Activated CD4-positive, alpha-beta memory T cell treated with anti-CD3 and anti-CD28 coated beads, Interleukin-2, amount 10 ng/mL, durations not matched to agents 7 days and 5 days (primary cell): ENCODE results near the gene CDK11B. TPM values are rescaled to one million over a fixed set of nuclear protein-coding genes. Genes with fewer than 3 reads are reported as not detected.
"Not testable (repeated sequence)": the region's sequence is repeated elsewhere in the genome, so short reads cannot be mapped to it uniquely, and the experiment has no call there.

Experiments used
- CTCF ChIA-PET: fragments of 350-600 bp; sonication (Branson Sonifier 250); formaldehyde crosslinking; loops from one replicate; lab custom pipeline; 2021; ENCODE audit warnings: antibody characterized with exemption, inconsistent platforms; lab: Charles Lee
- POLR2A ChIA-PET: fragments of 350-600 bp; sonication (Branson Sonifier 250); formaldehyde crosslinking; loops from one replicate; lab custom pipeline; 2021; ENCODE audit warnings: antibody characterized with exemption; lab: Charles Lee
- DNase-seq: peaks from one replicate; pipeline ENCODE4 v3.0.0-alpha.2; 2020
- H3K27ac Mint-ChIP-seq: one replicate; pipeline ENCODE4 v1.8.0; 2021; ENCODE audit warnings: mild to moderate bottlenecking, mixed read lengths
- H3K27me3 Mint-ChIP-seq: one replicate; pipeline ENCODE4 v1.8.0; 2021; ENCODE audit warnings: mixed read lengths
- H3K36me3 Mint-ChIP-seq: one replicate; pipeline ENCODE4 v1.8.0; 2021; ENCODE audit warnings: low read depth, mixed read lengths
- H3K4me1 Mint-ChIP-seq: one replicate; pipeline ENCODE4 v1.8.0; 2021; ENCODE audit warnings: mixed read lengths
- H3K4me3 Mint-ChIP-seq: one replicate; pipeline ENCODE4 v1.8.0; 2021; ENCODE audit warnings: mild to moderate bottlenecking, mixed read lengths
- H3K9me3 Mint-ChIP-seq: one replicate; pipeline ENCODE4 v1.8.0; 2021; ENCODE audit warnings: mixed read lengths
- total RNA-seq, 2 experiments: library from RNA; stranded (reverse); gene quantifications; one replicate each; pipeline ENCODE4 v1.2.3, GENCODE V29; 2021

Gene CDK11B
- total RNA-seq, 2 experiments from 2014 or later, result 32.5 to 32.7 TPM

DNA sequence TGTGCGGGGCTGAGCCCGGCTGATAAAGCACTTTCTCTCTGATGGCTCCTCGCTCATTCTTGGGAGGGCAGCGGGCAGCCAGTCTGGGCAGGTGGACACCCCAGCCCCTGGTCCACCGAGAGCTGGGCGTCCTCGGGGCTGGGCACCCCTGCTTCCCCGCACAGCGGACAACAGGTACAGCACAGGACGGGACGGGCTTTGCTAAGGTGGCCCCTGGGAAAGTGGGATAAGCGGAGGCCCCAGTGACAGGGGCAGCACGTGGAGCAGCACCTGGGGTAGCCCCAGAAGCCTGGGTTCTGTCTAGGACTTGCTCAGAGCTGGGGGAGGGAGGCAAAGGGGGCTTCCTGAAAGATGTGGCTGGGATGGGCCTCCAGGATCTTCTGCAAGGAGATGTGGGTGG lies 24.2 kb downstream of the CDK11B start:
- POLR2A ChIA-PET, H3K27me3 Mint-ChIP-seq: not testable (repeated sequence)

DNA sequence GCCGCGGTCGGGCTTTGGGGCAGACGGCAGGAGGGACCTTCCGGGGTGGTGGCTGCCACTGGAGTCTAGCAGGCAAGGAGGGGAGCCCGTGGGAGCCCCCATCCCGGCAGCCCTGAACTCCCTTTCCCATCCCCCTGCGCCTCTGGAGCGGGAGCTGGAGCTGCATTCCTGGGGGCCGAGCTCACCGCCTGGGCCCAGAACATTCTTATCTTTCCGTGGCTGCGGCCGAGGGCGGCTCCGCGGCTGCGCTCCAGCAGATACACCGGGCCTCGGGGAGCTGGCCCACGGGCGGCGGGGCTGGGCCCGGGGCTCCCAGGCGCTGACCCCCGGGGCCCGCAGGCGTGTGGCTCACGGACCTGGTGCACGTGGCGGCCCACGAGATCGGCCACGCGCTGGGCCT lies 25.4 kb downstream of the CDK11B start:
- H3K4me3 Mint-ChIP-seq, CTCF ChIA-PET, H3K27me3 Mint-ChIP-seq, POLR2A ChIA-PET, H3K9me3 Mint-ChIP-seq, DNase-seq, H3K36me3 Mint-ChIP-seq, H3K27ac Mint-ChIP-seq, H3K4me1 Mint-ChIP-seq: not testable (repeated sequence)

More for the DNA sequence above, 24.2 kb downstream of the CDK11B start:
- H3K27ac Mint-ChIP-seq, H3K4me1 Mint-ChIP-seq, CTCF ChIA-PET, H3K9me3 Mint-ChIP-seq, DNase-seq, H3K36me3 Mint-ChIP-seq, H3K4me3 Mint-ChIP-seq: not testable (repeated sequence)

DNA sequence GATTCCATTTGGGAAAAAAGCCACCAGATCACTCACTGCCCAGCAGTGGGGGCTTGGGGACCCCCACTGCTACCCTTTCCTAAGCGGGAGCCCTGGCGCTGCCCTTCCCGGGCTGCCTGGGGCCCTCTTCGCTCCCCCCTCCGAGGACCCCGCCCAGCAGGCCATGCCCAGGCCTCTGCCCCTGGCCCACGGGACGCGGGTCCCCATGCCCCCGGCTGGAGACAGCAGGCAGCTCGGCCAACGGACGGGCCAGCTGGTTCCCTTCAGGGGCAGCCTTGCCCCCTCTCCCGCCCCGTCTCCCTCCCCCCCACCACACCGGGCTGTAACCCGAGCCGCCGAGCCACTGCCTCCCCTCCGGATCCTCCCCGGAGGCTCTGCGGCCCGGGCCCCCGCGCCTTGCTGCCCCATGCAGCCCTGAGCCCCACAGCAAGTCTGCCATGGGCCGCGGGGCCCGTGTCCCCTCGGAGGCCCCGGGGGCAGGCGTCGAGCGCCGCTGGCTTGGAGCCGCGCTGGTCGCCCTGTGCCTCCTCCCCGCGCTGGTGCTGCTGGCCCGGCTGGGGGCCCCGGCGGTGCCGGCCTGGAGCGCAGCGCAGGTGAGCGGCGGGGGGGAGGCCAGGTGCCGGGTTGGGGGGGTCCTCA lies 26.9 kb downstream of the CDK11B start, which contains the start of gene MMP23B:
Gene MMP23B (plus strand): TSS at position 392 of the 639 bp plus-strand sequence. CDS start 46 bp downstream, at position 438.
- peaks cover 7% of the 10 kb centered on the region for H3K36me3 Mint-ChIP-seq
- DNase-seq, result no peak
- no peaks in the 10 kb centered on the region for H3K9me3 Mint-ChIP-seq
- H3K27me3 Mint-ChIP-seq, result peaks cover 4% of the 10 kb centered on the region
- peaks cover 5% of the 10 kb centered on the region for H3K4me1 Mint-ChIP-seq
- no peak within 1 kb of the TSS for H3K4me3 Mint-ChIP-seq
- ChIA-PET POLR2A (interaction anchor here (0.9 to 3.8 kb wide), 3 partner anchors 17 to 92 kb away, joined by 3 to 42 read pairs (median 3); partner anchors contain the start of genes CDK11A and MIB2), CTCF (no interaction called here)
- H3K27ac Mint-ChIP-seq, result no peak within 1 kb of the TSS

DNA sequence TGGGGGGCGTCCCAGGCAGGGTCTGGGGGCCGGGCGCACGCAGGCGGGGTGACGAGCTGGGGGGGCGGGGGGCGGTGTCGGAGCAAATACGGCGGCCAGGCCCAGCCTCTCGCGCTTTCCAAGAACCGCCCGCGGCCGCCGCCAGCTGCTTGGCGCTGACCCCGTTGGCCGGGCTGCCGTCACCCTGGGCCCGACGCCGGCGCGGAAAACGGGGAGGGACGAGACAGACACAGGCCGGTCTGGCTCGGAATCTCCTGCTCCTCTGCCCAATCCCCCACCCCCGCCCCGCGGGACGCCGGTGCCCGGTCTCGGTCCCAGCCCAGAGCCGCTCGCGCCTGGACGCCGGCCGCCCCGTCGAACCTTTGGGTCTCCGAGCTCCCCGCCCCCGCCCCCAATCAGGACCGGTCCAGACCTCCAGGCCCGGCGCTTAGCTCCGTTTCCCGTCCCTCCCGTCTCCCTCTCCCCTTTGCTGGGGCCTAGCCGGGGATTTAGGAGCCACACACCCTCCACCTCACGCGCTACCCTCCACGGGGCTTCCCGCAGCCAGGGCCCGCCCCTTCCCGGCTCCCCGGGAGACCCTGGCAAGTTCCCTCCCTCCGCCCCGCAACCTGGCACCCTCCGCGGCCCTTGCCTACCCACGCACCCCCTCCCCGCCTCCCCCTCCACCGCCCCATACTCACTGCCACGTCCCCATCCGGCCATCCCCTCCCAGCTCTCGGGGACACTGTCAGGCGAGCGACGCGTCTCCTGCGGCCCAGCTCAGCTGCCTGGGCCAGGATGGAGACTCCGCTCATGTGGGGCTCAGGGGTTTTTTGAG lies 27.6 kb downstream of the CDK11B start:
- H3K36me3 Mint-ChIP-seq, result peaks cover 3% of the 10 kb centered on the region
- H3K4me1 Mint-ChIP-seq, result peaks cover 5% of the 10 kb centered on the region
- no peak overlapping the region for H3K27ac Mint-ChIP-seq
- ChIA-PET CTCF (no interaction called here), POLR2A (interaction anchor here (0.6 to 3.8 kb wide), 6 partner anchors 17 to 148 kb away, joined by 3 to 42 read pairs (median 3); partner anchors contain the start of genes CDK11A and MIB2)
- H3K9me3 Mint-ChIP-seq, result no peaks in the 10 kb centered on the region
- DNase-seq, result no peak
- H3K4me3 Mint-ChIP-seq, result no peak overlapping the region
- H3K27me3 Mint-ChIP-seq, result peaks cover 4% of the 10 kb centered on the region

DNA sequence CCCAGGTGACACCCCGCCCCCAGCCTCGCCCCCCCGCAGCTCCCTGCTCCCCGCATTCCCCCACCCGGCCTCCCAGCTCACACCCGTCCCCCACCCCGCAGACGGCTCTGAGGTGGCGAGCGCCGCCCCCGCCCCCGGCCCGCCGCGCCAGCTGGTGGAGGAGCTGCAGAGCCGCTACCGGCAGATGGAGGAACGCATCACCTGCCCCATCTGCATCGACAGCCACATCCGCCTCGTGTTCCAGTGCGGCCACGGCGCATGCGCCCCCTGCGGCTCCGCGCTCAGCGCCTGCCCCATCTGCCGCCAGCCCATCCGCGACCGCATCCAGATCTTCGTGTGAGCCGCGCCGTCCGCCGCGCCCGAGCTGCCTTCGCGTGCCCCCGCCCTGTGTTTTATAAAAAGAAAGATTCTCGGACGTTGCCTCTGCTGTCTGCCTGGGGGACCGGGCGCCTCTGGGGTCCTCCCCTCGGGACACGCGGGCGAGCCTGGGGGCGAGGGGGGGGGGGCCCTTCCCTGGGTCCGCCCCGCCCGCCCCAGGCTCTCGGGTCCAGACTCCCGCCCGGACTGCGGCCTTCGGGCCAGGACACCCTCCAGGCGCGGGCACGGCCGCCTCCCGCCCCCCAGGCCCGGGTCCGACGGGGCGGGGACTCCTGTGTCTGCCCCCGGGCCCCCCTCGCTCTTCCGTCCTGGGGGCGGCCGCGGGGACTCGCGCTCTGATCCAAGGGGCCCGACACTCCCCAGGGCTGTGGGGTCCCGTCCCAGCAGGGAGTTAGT lies 28.4 kb downstream of the CDK11B start:
- DNase-seq, result peak; percentile 95

GRCh38 chr1:1629430-1630190 lies 29.2 kb downstream of the CDK11B start:
- Mint-ChIP-seq H3K27me3 (peaks cover 4% of the 10 kb centered on the region), H3K4me1 (peaks cover 5% of the 10 kb centered on the region), H3K9me3 (no peaks in the 10 kb centered on the region), H3K4me3 (peak overlapping the region; percentile 47), H3K36me3 (peaks cover 3% of the 10 kb centered on the region), H3K27ac (peak overlapping the region; percentile 26)
- CTCF ChIA-PET, result interaction anchor here (0.6 kb wide), 1 partner anchor 130 kb away, joined by 4 read pairs; no protein-coding TSS in a partner anchor
- POLR2A ChIA-PET, result interaction anchor here (0.8 to 3.8 kb wide), 8 partner anchors 8 to 150 kb away, joined by 3 to 42 read pairs (median 4); partner anchors contain the start of gene MIB2
- DNase-seq, result peak; percentile 62

More for the DNA sequence above, 28.4 kb downstream of the CDK11B start:
- H3K27ac Mint-ChIP-seq, result peak overlapping the region; percentile 83
- H3K4me1 Mint-ChIP-seq, result peaks cover 5% of the 10 kb centered on the region
- no peaks in the 10 kb centered on the region for H3K9me3 Mint-ChIP-seq
- CTCF ChIA-PET, result no interaction called here
- H3K27me3 Mint-ChIP-seq, result peaks cover 4% of the 10 kb centered on the region
- H3K36me3 Mint-ChIP-seq, result peaks cover 3% of the 10 kb centered on the region
- peak overlapping the region; percentile 79 for H3K4me3 Mint-ChIP-seq
- POLR2A ChIA-PET, result interaction anchor here (0.6 to 3.8 kb wide), 9 partner anchors 9 to 149 kb away, joined by 3 to 42 read pairs (median 4); partner anchors contain the start of genes CDK11A and MIB2

DNA sequence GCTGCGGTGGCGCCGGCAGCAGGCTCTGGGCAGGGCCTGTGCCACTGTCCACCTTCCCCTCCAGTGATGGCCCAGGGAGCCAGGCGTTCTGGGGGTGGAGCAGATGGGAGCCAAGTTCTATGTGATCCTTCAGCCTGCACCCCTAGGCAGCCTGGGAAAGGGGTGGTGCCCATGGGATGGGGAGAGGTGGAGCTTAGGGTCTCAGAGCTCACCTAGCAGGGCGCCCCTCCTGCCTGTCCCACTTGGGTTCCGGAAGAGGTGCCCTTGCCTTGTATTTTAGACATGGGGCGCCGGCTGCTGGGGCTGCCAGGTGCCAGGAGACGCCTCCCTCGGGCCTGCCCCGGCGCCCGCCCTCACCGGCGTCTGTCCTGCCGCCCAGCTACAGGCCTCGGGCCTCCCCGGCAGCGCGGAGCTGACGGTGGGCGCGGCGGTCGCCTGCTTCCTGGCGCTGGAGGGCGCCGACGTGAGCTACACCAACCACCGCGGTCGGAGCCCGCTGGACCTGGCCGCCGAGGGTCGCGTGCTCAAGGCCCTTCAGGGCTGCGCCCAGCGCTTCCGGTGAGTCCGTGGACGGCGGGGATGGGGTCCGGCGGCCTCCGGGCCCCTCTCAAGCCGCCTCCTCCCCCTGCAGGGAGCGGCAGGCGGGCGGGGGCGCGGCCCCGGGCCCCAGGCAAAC lies 29.9 kb downstream of the CDK11B start:
- H3K27ac Mint-ChIP-seq, result no peak overlapping the region

GRCh38 chr1:1627829-1628753 lies 30.7 kb downstream of the CDK11B start:
- ChIA-PET POLR2A (interaction anchor here (1.0 to 3.8 kb wide), 4 partner anchors 7 to 24 kb away, joined by 3 to 42 read pairs (median 7); partner anchors contain the start of gene MIB2), CTCF (no interaction called here)
- H3K9me3 Mint-ChIP-seq, result no peaks in the 10 kb centered on the region
- no peak overlapping the region for H3K27ac Mint-ChIP-seq
- peaks cover 4% of the 10 kb centered on the region for H3K27me3 Mint-ChIP-seq
- peaks cover 3% of the 10 kb centered on the region for H3K36me3 Mint-ChIP-seq
- peak overlapping the region; percentile 35 for H3K4me3 Mint-ChIP-seq
- DNase-seq, result no peak
- peaks cover 5% of the 10 kb centered on the region for H3K4me1 Mint-ChIP-seq

More for the DNA sequence above, 29.9 kb downstream of the CDK11B start:
- H3K4me1 Mint-ChIP-seq, result peaks cover 5% of the 10 kb centered on the region
- no peaks in the 10 kb centered on the region for H3K9me3 Mint-ChIP-seq
- ChIA-PET POLR2A (interaction anchor here (0.8 to 3.8 kb wide), 6 partner anchors 8 to 26 kb away, joined by 3 to 42 read pairs (median 5); partner anchors contain the start of gene MIB2), CTCF (no interaction called here)
- H3K36me3 Mint-ChIP-seq, result peaks cover 3% of the 10 kb centered on the region
- H3K4me3 Mint-ChIP-seq, result peak overlapping the region; percentile 35
- H3K27me3 Mint-ChIP-seq, result peaks cover 4% of the 10 kb centered on the region
- DNase-seq, result peak; percentile 38

DNA sequence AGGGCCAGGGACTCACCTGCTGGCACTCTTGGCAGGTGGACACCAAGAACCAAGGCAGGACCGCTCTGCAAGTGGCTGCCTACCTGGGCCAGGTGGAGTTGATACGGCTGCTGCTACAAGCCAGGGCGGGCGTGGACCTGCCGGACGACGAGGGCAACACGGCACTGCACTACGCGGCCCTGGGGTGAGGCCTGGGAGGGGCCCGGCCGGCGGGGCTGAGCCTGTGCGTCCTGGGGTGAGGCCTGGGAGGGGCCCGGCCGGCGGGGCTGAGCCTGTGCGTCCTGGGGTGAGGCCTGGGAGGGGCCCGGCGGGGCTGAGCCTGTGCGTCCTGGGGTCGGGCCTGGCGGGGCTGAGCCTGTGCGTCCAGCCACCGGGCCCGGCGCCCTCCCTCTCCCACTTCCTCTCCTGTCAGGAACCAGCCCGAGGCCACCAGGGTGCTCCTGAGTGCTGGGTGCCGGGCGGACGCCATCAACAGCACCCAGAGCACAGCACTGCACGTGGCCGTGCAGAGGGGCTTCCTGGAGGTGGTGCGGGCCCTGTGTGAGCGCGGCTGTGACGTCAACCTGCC lies 31.5 kb downstream of the CDK11B start:
- no peaks in the 10 kb centered on the region for H3K9me3 Mint-ChIP-seq
- DNase-seq, result no peak
- no peak overlapping the region for H3K4me3 Mint-ChIP-seq
- H3K4me1 Mint-ChIP-seq, result peaks cover 5% of the 10 kb centered on the region
- peaks cover 3% of the 10 kb centered on the region for H3K36me3 Mint-ChIP-seq
- no peak overlapping the region for H3K27ac Mint-ChIP-seq
- CTCF ChIA-PET, result no interaction called here
- H3K27me3 Mint-ChIP-seq, result peaks cover 4% of the 10 kb centered on the region
- POLR2A ChIA-PET, result interaction anchor here (1.8 kb wide), 1 partner anchor 12 kb away, joined by 8 read pairs; the partner anchor contains the start of gene MIB2
